OCI-LY3 (cell line): ENCODE measurements around the gene DUSP10.

Source experiments
- H2AFZ ChIP-seq: fragments of 200-600, 300-600 bp; shearing (Covaris generic); 2 replicates; pipeline ENCODE4 v1.6.0; 2014; ENCODE audit warnings: antibody characterized with exemption, low read depth, low read length
- H3K27ac ChIP-seq: fragments of 200-600, 300-600 bp; sonication (generic); 2 replicates; pipeline ENCODE4 v1.5.1; 2014; ENCODE audit warnings: mild to moderate bottlenecking, low read length, moderate library complexity, mixed read lengths
- H3K27me3 ChIP-seq: fragments of 200-600, 300-600 bp; sonication (generic); 2 replicates; pipeline ENCODE4 v1.6.1; 2014; ENCODE audit warnings: low read depth, low read length, mixed read lengths
- H3K36me3 ChIP-seq: fragments of 200-600, 300-600 bp; sonication (generic); replicated peaks from 2 replicates; pipeline ENCODE3; 2014; ENCODE audit warnings: low read depth, low read length, mixed read lengths
- H3K4me1 ChIP-seq: fragments of 300-600, 200-600 bp; sonication (generic); 2 replicates; pipeline ENCODE4 v1.6.1; 2014; ENCODE audit warnings: low read length, mixed read lengths
- H3K4me2 ChIP-seq: fragments of 200-600, 300-600 bp; sonication (generic); 2 replicates; pipeline ENCODE4 v1.6.1; 2014; ENCODE audit warnings: low read length, mixed read lengths
- H3K4me3 ChIP-seq: fragments of 300-600, 200-600 bp; sonication (generic); 2 replicates; pipeline ENCODE4 v1.5.1; 2014; ENCODE audit warnings: antibody characterized with exemption, mild to moderate bottlenecking, low read length, moderate library complexity
- H3K79me2 ChIP-seq: fragments of 300-600, 200-600 bp; shearing (Covaris generic); 2 replicates; pipeline ENCODE4 v1.6.1; 2014; ENCODE audit warnings: mild to moderate bottlenecking, low read length, mixed read lengths
- H3K9ac ChIP-seq: fragments of 300-600, 200-600 bp; shearing (Covaris generic); 2 replicates; pipeline ENCODE4 v1.6.0; 2014; ENCODE audit warnings: mild to moderate bottlenecking, low read length, moderate library complexity
- H3K9me3 ChIP-seq: fragments of 200-600, 300-600 bp; shearing (Covaris generic); 2 replicates; pipeline ENCODE4 v1.6.1; 2014; ENCODE audit warnings: low read length, mixed read lengths; ENCODE audit not compliant: insufficient read depth
- H4K20me1 ChIP-seq: fragments of 200-600, 300-600 bp; sonication (generic); 2 replicates; pipeline ENCODE4 v1.6.1; 2016; ENCODE audit warnings: low read length, mixed read lengths; ENCODE audit not compliant: insufficient read depth
- CTCF ChIP-seq: fragments of 200-600, 300-600 bp; sonication (generic); IDR thresholded peaks from 2 replicates; pipeline ENCODE4 v1.5.1; 2014; ENCODE audit warnings: antibody characterized with exemption, low read length, low read depth
- EZH2phosphoT487 ChIP-seq: fragments of 200-600 bp; shearing (Covaris generic); IDR thresholded peaks from 2 replicates; pipeline ENCODE4 v1.6.1; 2018; ENCODE audit warnings: antibody characterized with exemption, mixed run types, low read depth

The DUSP10 gene

GRCh38 chr1:221722254-221723017, 19.5 kb downstream of the DUSP10 start:
- Histone ChIP-seq H3K4me3 (no peak overlapping the region), H3K4me1 (peaks cover 21% of the 10 kb centered on the region), H3K79me2 (peaks cover 95% of the 10 kb centered on the region), H3K9ac (no peak overlapping the region), H3K4me2 (no peak overlapping the region), H3K27me3 (no peaks in the 10 kb centered on the region), H2AFZ (no peak overlapping the region), H4K20me1 (peaks cover 21% of the 10 kb centered on the region; the same call in 1 of the 2 replicates), H3K9me3 (peaks cover 28% of the 10 kb centered on the region), H3K36me3 (peaks cover 77% of the 10 kb centered on the region), H3K27ac (no peak overlapping the region)
- no peak for TF ChIP-seq CTCF
- no peak for TF ChIP-seq EZH2phosphoT487

DNA sequence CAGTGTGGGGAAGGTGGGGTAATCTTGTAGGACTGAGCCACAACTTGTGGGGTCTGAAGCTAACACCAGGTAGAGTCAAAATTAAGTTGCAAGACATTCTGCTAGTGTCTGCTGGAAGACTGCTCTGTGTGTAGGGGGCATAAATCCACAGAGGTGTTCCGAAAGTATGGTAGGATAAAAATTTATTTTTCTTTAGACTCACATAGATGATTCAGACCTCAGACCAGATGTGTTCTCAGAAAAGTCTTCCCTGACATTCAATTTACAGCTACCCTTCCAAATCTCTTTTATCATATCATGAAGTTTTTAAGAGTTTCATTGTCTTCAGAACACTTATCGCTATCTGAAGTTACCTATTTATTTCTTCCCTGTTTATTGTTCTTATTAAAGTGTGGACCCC, 21.3 kb downstream of the DUSP10 start:
- no peak overlapping the region for H3K9ac ChIP-seq
- peaks cover 34% of the 10 kb centered on the region; the same call in 1 of the 2 replicates for H4K20me1 ChIP-seq
- no peak overlapping the region for H3K4me3 ChIP-seq
- no peak overlapping the region for H3K4me2 ChIP-seq
- TF ChIP-seq EZH2phosphoT487: no peak
- no peak overlapping the region for H3K27ac ChIP-seq
- H3K27me3 ChIP-seq: no peaks in the 10 kb centered on the region
- peaks cover 2% of the 10 kb centered on the region for H3K4me1 ChIP-seq
- peaks cover 66% of the 10 kb centered on the region for H3K36me3 ChIP-seq
- peaks cover 28% of the 10 kb centered on the region for H3K9me3 ChIP-seq
- peaks cover 97% of the 10 kb centered on the region for H3K79me2 ChIP-seq
- H2AFZ ChIP-seq: no peak overlapping the region

DNA sequence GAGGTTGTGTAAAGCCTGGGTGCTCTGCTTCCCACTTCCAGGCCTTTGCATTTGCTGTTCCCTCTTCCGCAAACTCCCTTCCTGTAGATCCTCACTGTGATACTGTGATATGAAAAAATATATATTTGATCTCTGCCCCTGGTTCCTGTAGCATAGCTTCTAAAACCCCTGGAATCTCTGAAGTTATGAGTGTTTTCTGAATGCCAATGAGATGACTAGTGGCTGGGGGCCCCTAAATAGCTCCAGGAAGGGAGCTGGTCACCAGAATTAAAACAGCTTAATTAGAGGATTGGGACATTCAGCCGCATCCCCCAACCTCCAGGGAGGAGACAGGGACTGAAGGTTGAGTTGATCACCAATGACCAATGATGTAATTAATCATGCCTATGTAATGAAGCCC, 21.9 kb downstream of the DUSP10 start:
- H3K36me3 ChIP-seq: peaks cover 63% of the 10 kb centered on the region
- no peak overlapping the region for H2AFZ ChIP-seq

GRCh38 chr1:221719278-221719597, 22.7 kb downstream of the DUSP10 start:
- no peaks in the 10 kb centered on the region for H3K27me3 ChIP-seq
- H3K79me2 ChIP-seq: peaks cover 98% of the 10 kb centered on the region
- no peak overlapping the region for H3K4me2 ChIP-seq
- no peak overlapping the region for H3K4me3 ChIP-seq
- H3K36me3 ChIP-seq: peaks cover 61% of the 10 kb centered on the region
- H3K4me1 ChIP-seq: no peaks in the 10 kb centered on the region
- H2AFZ ChIP-seq: no peak overlapping the region
- TF ChIP-seq EZH2phosphoT487 (no peak), CTCF (no peak)
- no peak overlapping the region for H3K27ac ChIP-seq
- H3K9ac ChIP-seq: no peak overlapping the region
- peaks cover 34% of the 10 kb centered on the region; the same call in 1 of the 2 replicates for H4K20me1 ChIP-seq
- peaks cover 18% of the 10 kb centered on the region; the same call in 1 of the 2 replicates for H3K9me3 ChIP-seq

More for the DNA sequence above, 21.9 kb downstream of the DUSP10 start:
- Histone ChIP-seq H3K27ac (no peak overlapping the region), H3K27me3 (no peaks in the 10 kb centered on the region), H3K9ac (no peak overlapping the region), H3K4me3 (no peak overlapping the region), H3K4me2 (no peak overlapping the region), H3K79me2 (peaks cover 97% of the 10 kb centered on the region), H3K9me3 (peaks cover 25% of the 10 kb centered on the region), H3K4me1 (no peaks in the 10 kb centered on the region), H4K20me1 (peaks cover 34% of the 10 kb centered on the region; the same call in 1 of the 2 replicates)
- no peak for TF ChIP-seq EZH2phosphoT487
- no peak for TF ChIP-seq CTCF
